Gastrocnemius medialis (tissue), 4 donors: Measurements from ENCODE around the gene MAN2C1. TPM values are rescaled to one million over a fixed set of nuclear protein-coding genes. Genes with fewer than 3 reads are reported as not detected.

ENCODE experiments used
- ATAC-seq, 2 donors: fragments of 150-250 bp; one replicate each; pipeline ENCODE4 v1.9.1; 2016
- DNase-seq, 2 donors: peaks; one replicate each; pipeline ENCODE4 v3.0.0-alpha.2; 2019
- H3K27ac ChIP-seq, 4 donors: fragments of 200-600 bp; sonication (generic); 1 replicate in 1 of 4; 2 replicates in 3 of 4; pipeline ENCODE4 v1.5.1; 2016 to 2018; ENCODE audit warnings: mild to moderate bottlenecking in 2 of 4, moderate library complexity in 1 of 4
- H3K27me3 ChIP-seq, 3 donors: fragments of 200-600 bp; sonication (generic) in 2 of 3; 1 replicate in 1 of 3; 2 replicates in 2 of 3; pipeline versions ENCODE4 v1.5.1 to v1.6.0; 2016 to 2019; ENCODE audit warnings: mild to moderate bottlenecking in 1 of 3, moderate library complexity in 1 of 3
- H3K36me3 ChIP-seq, 2 donors: fragments of 200-600 bp; sonication (generic) in 1 of 2; one replicate each; pipeline ENCODE4 v1.5.1; 2017 to 2018
- H3K4me1 ChIP-seq, 2 donors: fragments of 200-600 bp; sonication (generic) in 1 of 2; one replicate each; pipeline ENCODE4 v1.5.1; 2016 to 2017; ENCODE audit warnings: mild to moderate bottlenecking in 2 of 2
- H3K4me3 ChIP-seq, 4 donors: fragments of 200-600 bp; sonication (generic) in 3 of 4; 1 replicate in 1 of 4; 2 replicates in 3 of 4; pipeline ENCODE4 v1.5.1; 2016 to 2019; ENCODE audit warnings: mild to moderate bottlenecking in 2 of 4
- H3K9me3 ChIP-seq, 3 donors: fragments of 200-600 bp; sonication (generic) in 2 of 3; 1 replicate in 1 of 3; 2 replicates in 2 of 3; pipeline ENCODE4 v1.5.1; 2016 to 2019
- POLR2A ChIP-seq, 2 donors: fragments of 450-650 bp; IDR thresholded peaks; one replicate each; pipeline ENCODE4 v1.6.1; 2017; ENCODE audit warnings: antibody characterized with exemption in 2 of 2, mild to moderate bottlenecking in 2 of 2, moderate library complexity in 2 of 2
- in situ Hi-C, 4 donors: fragments of 200-750 bp; cut with MboI; loops; one replicate each; pipeline versions ENCODE4 v1.15.0 to v1.8.0; 2017; ENCODE audit warnings: low sequenced_read_pairs in 4 of 4
- intact Hi-C: fragments of 100-400 bp; cut with DNase I; formaldehyde crosslinking; loops from one replicate; pipeline ENCODE4 v1.15.1; 2023; ENCODE audit warnings: low total_unique reads
- total RNA-seq, 4 donors: library from RNA; depleted of rRNA; stranded (reverse); fragments of >200 nt; gene quantifications; one replicate each; pipeline versions ENCODE4 v1.1.0 to v1.2.3, GENCODE V29; 2016
- TF ChIP-seq, protein P1 (sequence below), 5 experiments: fragments of 450-650 bp in 3 of 5; fragments of 200-600 bp in 2 of 5; sonication (generic) in 2 of 5; IDR thresholded peaks in 4 of 5; conservative IDR thresholded peaks in 1 of 5; 1 replicate in 4 of 5; 2 replicates in 1 of 5; pipeline ENCODE4 v1.5.1; 2016 to 2019; ENCODE audit warnings: antibody characterized with exemption in 5 of 5, mild to moderate bottlenecking in 3 of 5, moderate library complexity in 3 of 5

Gene MAN2C1
- total RNA-seq, 4 donors from 2014 or later = 38.9 to 116 (median 62.8) TPM

GRCh38 chr15:75355369-75355768 is 13.0 kb downstream of the MAN2C1 start:
- in situ Hi-C loops = loop anchor here in 2 of 4 donors (25.0 kb wide), 1 partner anchor 282 kb away; the partner anchor contains the start of genes IMP3 (in 2 of the 2), SNUPN (in 2 of the 2) and SNX33 (in 2 of the 2)
- ATAC-seq (no peak), DNase-seq (no peak)
- intact Hi-C loops = no loop called here
- no peak overlapping the region for H3K27ac ChIP-seq
- no peaks in the 10 kb centered on the region for H3K9me3 ChIP-seq
- no peak overlapping the region for H3K4me3 ChIP-seq
- no peaks in the 10 kb centered on the region for H3K27me3 ChIP-seq
- H3K4me1 ChIP-seq = no peaks in the 10 kb centered on the region
- peaks cover 0 to 63% of the 10 kb centered on the region in 2 donors for H3K36me3 ChIP-seq
- TF ChIP-seq, protein P1, sequence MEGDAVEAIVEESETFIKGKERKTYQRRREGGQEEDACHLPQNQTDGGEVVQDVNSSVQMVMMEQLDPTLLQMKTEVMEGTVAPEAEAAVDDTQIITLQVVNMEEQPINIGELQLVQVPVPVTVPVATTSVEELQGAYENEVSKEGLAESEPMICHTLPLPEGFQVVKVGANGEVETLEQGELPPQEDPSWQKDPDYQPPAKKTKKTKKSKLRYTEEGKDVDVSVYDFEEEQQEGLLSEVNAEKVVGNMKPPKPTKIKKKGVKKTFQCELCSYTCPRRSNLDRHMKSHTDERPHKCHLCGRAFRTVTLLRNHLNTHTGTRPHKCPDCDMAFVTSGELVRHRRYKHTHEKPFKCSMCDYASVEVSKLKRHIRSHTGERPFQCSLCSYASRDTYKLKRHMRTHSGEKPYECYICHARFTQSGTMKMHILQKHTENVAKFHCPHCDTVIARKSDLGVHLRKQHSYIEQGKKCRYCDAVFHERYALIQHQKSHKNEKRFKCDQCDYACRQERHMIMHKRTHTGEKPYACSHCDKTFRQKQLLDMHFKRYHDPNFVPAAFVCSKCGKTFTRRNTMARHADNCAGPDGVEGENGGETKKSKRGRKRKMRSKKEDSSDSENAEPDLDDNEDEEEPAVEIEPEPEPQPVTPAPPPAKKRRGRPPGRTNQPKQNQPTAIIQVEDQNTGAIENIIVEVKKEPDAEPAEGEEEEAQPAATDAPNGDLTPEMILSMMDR (IDR thresholded peaks at IDR 0.05 in 4 of 5, conservative IDR thresholded peaks at IDR 0.05 in 1 of 5) = no peak
- TF ChIP-seq POLR2A (IDR thresholded peaks at IDR 0.05) = no peak

DNA sequence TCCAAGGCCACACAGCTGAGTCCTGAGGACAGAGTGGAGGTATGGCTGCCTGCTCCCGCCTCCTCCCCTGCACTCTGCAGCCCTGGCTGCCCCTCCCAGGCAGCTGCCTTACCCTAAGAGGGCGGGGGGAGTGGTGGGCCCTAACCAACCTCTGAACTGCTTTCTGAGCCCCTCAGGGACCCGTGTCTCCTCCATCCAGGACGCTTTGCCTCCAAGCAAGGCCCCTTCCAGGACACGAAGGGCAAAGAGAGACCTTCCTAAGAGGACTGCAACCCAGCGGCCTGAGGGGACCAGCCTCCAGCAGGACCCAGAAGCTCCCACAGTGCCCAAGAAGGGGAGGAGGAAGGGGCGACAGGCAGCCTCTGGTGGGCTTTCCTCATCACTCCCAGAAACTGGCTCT is 14.0 kb downstream of the MAN2C1 start:
- Histone ChIP-seq H3K27me3 (no peaks in the 10 kb centered on the region), H3K36me3 (peaks cover 0 to 54% of the 10 kb centered on the region in 2 donors), H3K27ac (no peak overlapping the region), H3K4me3 (no peak overlapping the region), H3K9me3 (no peaks in the 10 kb centered on the region), H3K4me1 (no peaks in the 10 kb centered on the region)
- DNase-seq (no peak), ATAC-seq (no peak)
- intact Hi-C loops (no loop called here), in situ Hi-C loops (loop anchor here in 2 of 4 donors (25.0 kb wide), 1 partner anchor 283 kb away; the partner anchor contains the start of genes IMP3 (in 2 of the 2), SNUPN (in 2 of the 2) and SNX33 (in 2 of the 2))
- TF ChIP-seq, protein P1 (IDR thresholded peaks at IDR 0.05 in 4 of 5, conservative IDR thresholded peaks at IDR 0.05 in 1 of 5) = no peak
- TF ChIP-seq POLR2A (IDR thresholded peaks at IDR 0.05) = no peak

DNA sequence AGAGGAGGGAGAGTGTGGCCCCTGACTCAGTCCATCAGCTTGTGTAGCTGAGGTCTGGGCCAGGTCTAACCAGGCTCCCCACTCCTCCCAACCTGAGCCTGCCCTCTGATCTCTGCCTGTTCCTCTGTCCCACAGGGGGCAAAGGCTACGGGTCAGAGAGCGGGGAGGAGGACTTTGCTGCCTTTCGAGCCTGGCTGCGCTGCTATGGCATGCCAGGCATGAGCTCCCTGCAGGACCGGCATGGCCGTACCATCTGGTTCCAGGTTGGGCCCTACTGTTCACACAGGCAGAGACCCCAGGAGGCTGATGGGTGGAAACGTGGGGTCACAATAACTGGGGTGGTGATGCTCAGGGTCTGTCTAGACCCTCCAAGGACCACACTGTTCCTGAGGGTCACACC is 14.8 kb downstream of the MAN2C1 start:
- in situ Hi-C loops = loop anchor here in 2 of 4 donors (25.0 kb wide), 1 partner anchor 284 kb away; the partner anchor contains the start of genes IMP3 (in 2 of the 2), SNUPN (in 2 of the 2) and SNX33 (in 2 of the 2)
- DNase-seq (no peak), ATAC-seq (no peak)
- intact Hi-C loops = no loop called here
- Histone ChIP-seq H3K9me3 (no peaks in the 10 kb centered on the region), H3K27me3 (no peaks in the 10 kb centered on the region), H3K4me1 (peaks cover 3 to 5% of the 10 kb centered on the region in 2 donors), H3K27ac (no peak overlapping the region), H3K36me3 (peaks cover 0 to 46% of the 10 kb centered on the region in 2 donors), H3K4me3 (no peak overlapping the region)
- no peak for TF ChIP-seq POLR2A (IDR thresholded peaks at IDR 0.05)
- TF ChIP-seq, protein P1 (IDR thresholded peaks at IDR 0.05 in 4 of 5, conservative IDR thresholded peaks at IDR 0.05 in 1 of 5) = no peak

DNA sequence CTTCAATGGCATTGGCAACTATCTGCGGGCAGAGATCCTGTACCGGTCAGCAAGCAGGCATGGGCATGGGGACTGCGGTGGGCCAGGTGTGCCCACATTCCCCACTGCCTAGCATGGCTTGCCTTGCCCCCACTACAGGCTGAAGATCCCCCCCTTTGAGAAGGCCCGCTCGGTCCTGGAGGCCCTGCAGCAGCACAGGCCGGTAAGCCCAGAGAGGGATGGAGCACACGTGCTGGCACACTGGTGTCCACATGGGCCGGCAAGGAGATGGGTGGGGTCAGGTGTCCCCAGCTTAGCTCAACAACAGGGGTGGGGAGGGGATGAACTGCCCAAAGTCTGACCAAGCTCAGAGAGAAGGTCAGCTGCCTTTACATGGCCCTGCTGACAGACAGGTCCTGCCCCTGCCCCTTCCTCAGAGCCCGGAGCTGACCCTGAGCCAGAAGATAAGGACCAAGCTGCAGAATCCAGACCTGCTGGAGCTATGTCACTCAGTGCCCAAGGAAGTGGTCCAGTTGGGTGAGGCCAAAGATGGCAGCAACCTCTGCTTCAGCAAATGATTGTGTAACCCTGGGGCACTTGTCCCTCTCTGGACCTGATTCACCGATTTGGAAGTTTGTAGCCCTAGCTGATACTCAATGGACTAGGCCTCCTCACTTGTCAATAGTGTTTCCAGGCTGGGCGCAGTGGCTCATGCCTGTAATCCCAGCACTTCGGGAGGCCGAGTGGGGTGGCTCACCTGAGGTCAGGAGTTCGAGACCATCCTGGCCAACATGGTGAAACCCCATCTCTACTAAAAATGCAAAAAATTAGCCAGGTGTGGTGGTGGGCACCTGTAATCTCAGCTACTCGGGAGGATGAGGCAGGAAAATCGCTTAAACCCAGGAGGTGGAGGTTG is 16.0 kb downstream of the MAN2C1 start:
- DNase-seq (no peak), ATAC-seq (no peak)
- Histone ChIP-seq H3K27me3 (no peaks in the 10 kb centered on the region), H3K4me1 (peaks cover 4 to 9% of the 10 kb centered on the region in 2 donors), H3K4me3 (no peak overlapping the region), H3K36me3 (peaks cover 0 to 34% of the 10 kb centered on the region in 2 donors), H3K27ac (no peak overlapping the region), H3K9me3 (no peaks in the 10 kb centered on the region)
- in situ Hi-C loops = loop anchor here in 2 of 4 donors (25.0 kb wide), 1 partner anchor 285 kb away; the partner anchor contains the start of genes IMP3 (in 2 of the 2), SNUPN (in 2 of the 2) and SNX33 (in 2 of the 2)
- TF ChIP-seq, protein P1 (IDR thresholded peaks at IDR 0.05 in 4 of 5, conservative IDR thresholded peaks at IDR 0.05 in 1 of 5) = no peak
- no peak for TF ChIP-seq POLR2A (IDR thresholded peaks at IDR 0.05)
- intact Hi-C loops = no loop called here
